LNCAP (cell line): Measurements from ENCODE around the gene TEX19.

Source experiments
- TF ChIP-seq, protein P1 (sequence below): fragments of 450-650 bp; IDR thresholded peaks from 2 replicates; pipeline ENCODE4 v1.5.1; 2017; ENCODE audit warnings: mild to moderate bottlenecking

TEX19 gene

GRCh38 chr17:82386881-82387704, 28.0 kb downstream of the TEX19 start:
- TF ChIP-seq, protein P1, sequence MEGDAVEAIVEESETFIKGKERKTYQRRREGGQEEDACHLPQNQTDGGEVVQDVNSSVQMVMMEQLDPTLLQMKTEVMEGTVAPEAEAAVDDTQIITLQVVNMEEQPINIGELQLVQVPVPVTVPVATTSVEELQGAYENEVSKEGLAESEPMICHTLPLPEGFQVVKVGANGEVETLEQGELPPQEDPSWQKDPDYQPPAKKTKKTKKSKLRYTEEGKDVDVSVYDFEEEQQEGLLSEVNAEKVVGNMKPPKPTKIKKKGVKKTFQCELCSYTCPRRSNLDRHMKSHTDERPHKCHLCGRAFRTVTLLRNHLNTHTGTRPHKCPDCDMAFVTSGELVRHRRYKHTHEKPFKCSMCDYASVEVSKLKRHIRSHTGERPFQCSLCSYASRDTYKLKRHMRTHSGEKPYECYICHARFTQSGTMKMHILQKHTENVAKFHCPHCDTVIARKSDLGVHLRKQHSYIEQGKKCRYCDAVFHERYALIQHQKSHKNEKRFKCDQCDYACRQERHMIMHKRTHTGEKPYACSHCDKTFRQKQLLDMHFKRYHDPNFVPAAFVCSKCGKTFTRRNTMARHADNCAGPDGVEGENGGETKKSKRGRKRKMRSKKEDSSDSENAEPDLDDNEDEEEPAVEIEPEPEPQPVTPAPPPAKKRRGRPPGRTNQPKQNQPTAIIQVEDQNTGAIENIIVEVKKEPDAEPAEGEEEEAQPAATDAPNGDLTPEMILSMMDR = no peak

- TF ChIP-seq, protein P1 = no peak
These were observed 28.7 kb downstream of the TEX19 start for GRCh38 chr17:82387705-82388106.

- TF ChIP-seq, protein P1 = peak; percentile 24
These were observed 29.3 kb downstream of the TEX19 start for GRCh38 chr17:82388223-82388921.

DNA sequence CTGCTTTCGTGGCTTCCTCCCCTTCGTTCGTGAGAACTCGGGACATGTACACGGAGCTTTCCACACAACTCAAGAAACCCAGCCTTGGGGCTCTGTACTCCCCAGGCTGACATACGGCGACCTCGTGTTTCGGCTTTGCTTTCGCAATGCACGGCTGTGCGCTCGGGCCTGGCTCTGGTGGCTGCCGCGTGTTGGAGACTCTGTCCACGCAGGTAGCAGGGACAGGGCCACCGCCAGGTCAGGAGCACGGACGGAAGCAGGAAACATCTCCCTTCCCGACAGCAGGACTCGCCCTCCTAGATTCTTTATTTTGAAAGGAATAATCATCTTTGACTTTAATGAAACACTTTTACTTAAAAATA, 29.9 kb downstream of the TEX19 start:
- TF ChIP-seq, protein P1 = no peak

DNA sequence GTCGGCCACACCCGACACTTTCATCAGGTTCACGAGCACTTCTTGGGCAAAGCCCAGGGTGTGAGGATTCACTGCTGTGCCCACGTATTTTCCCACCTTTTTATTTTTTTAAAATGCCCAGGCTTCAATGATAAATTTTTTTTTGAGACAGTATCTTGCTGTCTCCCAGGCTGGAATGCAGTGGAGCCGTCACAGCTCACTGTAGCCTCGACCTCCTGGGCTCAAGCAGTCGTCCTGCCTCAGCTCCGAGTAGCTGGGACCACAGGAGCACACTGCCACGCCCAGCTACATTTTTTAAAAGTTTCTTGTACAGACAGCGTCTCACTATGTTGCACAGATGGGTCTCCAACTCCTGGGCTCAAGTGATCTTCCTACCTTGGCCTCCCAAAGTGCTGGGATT, 30.3 kb downstream of the TEX19 start:
- TF ChIP-seq, protein P1 = no peak

DNA sequence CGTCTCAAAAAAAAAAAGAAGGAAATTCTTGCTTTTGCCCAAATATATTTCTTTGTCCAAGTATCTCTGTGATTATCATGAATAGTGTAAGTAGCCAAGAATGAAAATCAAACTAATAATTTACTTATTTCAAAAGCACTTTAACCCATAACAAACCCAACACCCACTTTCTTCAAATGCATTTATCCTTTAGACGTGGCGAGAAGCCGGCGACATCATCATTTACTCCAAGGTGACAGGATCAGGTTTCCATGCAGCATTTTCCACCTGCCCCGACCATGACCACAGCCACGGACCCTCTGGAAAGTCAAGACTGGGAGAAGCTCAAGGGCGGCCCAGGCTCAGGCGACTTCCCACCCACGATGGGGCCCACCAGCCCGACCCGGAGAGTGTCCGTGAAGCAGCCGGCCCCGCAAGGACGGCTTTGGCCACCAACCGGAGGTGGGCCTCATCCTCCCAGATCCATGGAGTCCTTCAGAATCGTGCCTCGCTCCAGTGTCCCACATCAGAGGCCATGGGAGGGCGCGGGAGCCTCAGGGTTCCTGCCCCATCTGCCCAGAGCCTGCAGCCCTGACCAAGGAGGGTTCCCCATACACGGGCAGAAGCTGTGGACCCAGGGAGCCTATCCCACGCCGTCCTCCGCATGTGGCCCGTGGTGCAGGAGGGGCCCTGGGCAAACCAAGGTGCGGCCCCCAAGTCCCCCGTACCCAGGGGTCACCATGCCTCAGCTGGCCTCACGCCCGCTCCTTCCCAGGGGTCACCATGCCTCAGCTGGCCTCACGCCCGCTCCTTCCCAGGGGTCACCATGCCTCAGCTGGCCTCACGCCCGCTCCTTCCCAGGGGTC, 31.2 kb downstream of the TEX19 start:
- TF ChIP-seq, protein P1 = no peak

- TF ChIP-seq, protein P1 = no peak
These were observed 31.9 kb downstream of the TEX19 start for GRCh38 chr17:82390860-82391435.
